ENCODE results near the gene SESN3.

Gene SESN3

GRCh38 chr11:95241681-95242081, 10.7 kb upstream of the SESN3 start:
- Histone ChIP-seq H3K27ac (ENCODE audit: low read length, poor library complexity, severe bottlenecking) (peak overlapping the region; percentile 65), H3K23ac (ENCODE audit: low read length in 2 of 2) (no peak overlapping the region), H3K9me3 (ENCODE audit: control insufficient read depth, low read length) (no peaks in the 10 kb centered on the region), H3K18ac (ENCODE audit: low read depth in 1 of 2, low read length in 2 of 2) (peak overlapping the region in 1 of 2 experiments; percentile 49), H3K27me3 (ENCODE audit: control insufficient read depth in 1 of 2, insufficient read depth in 1 of 2, low read length in 2 of 2) (no peaks in the 10 kb centered on the region), H3K36me3 (ENCODE audit: control insufficient read depth in 1 of 2, insufficient read depth in 2 of 2, low read depth in 1 of 2, low read length in 2 of 2) (no peaks in the 10 kb centered on the region), H3K14ac (ENCODE audit: low read length in 2 of 2) (no peak overlapping the region), H4K8ac (ENCODE audit: low read length) (no peak overlapping the region), H2AK5ac (ENCODE audit: low read length, severe bottlenecking) (no peak overlapping the region), H2BK15ac (ENCODE audit: low read depth, poor library complexity, severe bottlenecking) (no peak overlapping the region), H3K4ac (ENCODE audit: low read depth in 1 of 2, low read length in 2 of 2) (peak overlapping the region in 1 of 2 experiments; percentile 58), H2AFZ (ENCODE audit: low read depth, low read length) (no peak overlapping the region), H3K4me3 (ENCODE audit: insufficient read depth in 1 of 2, low read depth in 1 of 2, low read length in 2 of 2) (peak overlapping the region in 1 of 2 experiments; percentile 73), H3K4me2 (ENCODE audit: low read length, poor library complexity, severe bottlenecking) (no peak overlapping the region), H2BK5ac (ENCODE audit: low read depth, low read length, poor library complexity, severe bottlenecking) (no peak overlapping the region), H2BK120ac (ENCODE audit: low read depth, low read length) (no peak overlapping the region), H2BK12ac (ENCODE audit: low read length in 2 of 2) (no peak overlapping the region), H4K91ac (ENCODE audit: low read length) (no peak overlapping the region), H3K79me1 (replicated peaks; ENCODE audit: low read length, poor library complexity, severe bottlenecking) (no peaks in the 10 kb centered on the region), H3K9ac (ENCODE audit: low read length) (peak overlapping the region; percentile 79), H3K4me1 (ENCODE audit: control insufficient read depth, insufficient read depth, low read depth, low read length) (no peaks in the 10 kb centered on the region)
- no peak for DNase-seq
- WGBS: 91% methylated on average over 5 of the region's 5 CpGs

DNA sequence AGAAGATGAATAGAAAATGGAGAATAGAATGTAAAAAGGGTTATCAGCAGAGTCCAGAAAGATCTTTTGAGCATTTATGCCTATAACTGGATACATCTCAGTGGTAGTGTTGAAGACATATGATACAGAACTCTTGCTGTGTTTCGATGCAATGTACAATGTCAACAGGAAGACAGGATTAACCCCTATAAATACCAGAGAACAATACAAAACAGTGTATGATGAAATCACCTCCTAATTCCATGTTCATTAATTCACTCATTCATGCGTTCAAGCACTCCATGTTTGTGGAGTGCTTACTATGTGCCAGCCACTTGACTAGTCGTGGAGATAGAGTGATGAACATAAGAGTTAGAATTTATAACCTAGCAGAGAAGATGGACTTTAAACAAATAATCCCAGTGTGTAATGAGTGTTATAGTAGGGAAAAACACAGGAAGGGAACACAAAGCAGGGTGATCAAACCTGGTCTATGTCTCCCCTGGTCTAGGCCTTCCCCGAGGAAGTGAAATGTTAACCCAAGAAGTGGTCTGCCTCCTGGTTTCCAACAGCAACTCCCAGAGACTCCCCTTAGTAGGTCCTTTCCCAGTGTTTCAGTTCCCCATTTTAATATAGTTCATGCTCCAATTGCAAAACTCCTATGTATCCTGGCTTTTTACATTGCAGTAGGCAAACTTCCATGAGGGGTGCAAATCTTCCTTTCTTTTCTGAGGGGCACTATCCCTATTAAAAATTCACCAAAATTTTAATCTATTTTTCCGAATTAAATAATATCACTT, 9.1 kb upstream of the SESN3 start:
- no peak overlapping the region for H2BK12ac ChIP-seq (ENCODE audit: low read length in 2 of 2)
- WGBS: 84% methylated on average over 5 of the region's 5 CpGs

DNA sequence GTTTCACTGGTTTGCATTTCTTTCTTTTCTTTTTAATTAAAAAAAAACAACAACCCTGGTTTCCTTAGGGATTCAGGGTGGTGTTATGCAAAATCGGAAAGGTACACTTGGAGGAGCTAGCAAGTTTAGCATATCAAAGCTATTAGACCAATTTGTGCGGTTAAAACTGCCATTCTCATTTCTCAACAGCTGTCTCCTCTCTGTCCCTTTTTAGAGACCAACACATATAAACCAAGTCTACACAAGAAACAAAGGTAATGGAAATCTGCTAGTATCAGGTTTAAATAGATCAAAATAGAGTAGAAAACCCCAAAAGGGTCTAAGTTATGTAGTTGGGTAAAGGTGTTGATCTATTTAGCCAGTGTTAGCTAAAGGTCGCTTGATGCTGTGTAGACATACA, 1.7 kb upstream of the SESN3 start:
- Histone ChIP-seq H4K91ac (ENCODE audit: low read length) (no peak overlapping the region), H3K9ac (ENCODE audit: low read length) (peak overlapping the region; percentile 91), H3K18ac (ENCODE audit: low read depth in 1 of 2, low read length in 2 of 2) (peak overlapping the region in 1 of 2 experiments; percentile 33), H3K23ac (ENCODE audit: low read length in 2 of 2) (no peak overlapping the region), H2BK12ac (ENCODE audit: low read length in 2 of 2) (no peak overlapping the region), H3K14ac (ENCODE audit: low read length in 2 of 2) (no peak overlapping the region), H3K9me3 (ENCODE audit: control insufficient read depth, low read length) (no peaks in the 10 kb centered on the region), H2BK120ac (ENCODE audit: low read depth, low read length) (no peak overlapping the region), H3K27ac (ENCODE audit: low read length, poor library complexity, severe bottlenecking) (peak overlapping the region; percentile 99), H2AFZ (ENCODE audit: low read depth, low read length) (no peak overlapping the region), H4K8ac (ENCODE audit: low read length) (no peak overlapping the region), H3K27me3 (ENCODE audit: control insufficient read depth in 1 of 2, insufficient read depth in 1 of 2, low read length in 2 of 2) (no peaks in the 10 kb centered on the region), H2BK5ac (ENCODE audit: low read depth, low read length, poor library complexity, severe bottlenecking) (no peak overlapping the region), H2BK15ac (ENCODE audit: low read depth, poor library complexity, severe bottlenecking) (no peak overlapping the region), H3K4ac (ENCODE audit: low read depth in 1 of 2, low read length in 2 of 2) (peak overlapping the region in 1 of 2 experiments; percentile 67), H3K79me1 (replicated peaks; ENCODE audit: low read length, poor library complexity, severe bottlenecking) (no peaks in the 10 kb centered on the region), H3K36me3 (ENCODE audit: control insufficient read depth in 1 of 2, insufficient read depth in 2 of 2, low read depth in 1 of 2, low read length in 2 of 2) (no peaks in the 10 kb centered on the region), H2AK5ac (ENCODE audit: low read length, severe bottlenecking) (no peak overlapping the region), H3K4me2 (ENCODE audit: low read length, poor library complexity, severe bottlenecking) (peak overlapping the region; percentile 69), H3K4me3 (ENCODE audit: insufficient read depth in 1 of 2, low read depth in 1 of 2, low read length in 2 of 2) (peak overlapping the region in 1 of 2 experiments; percentile 79), H3K4me1 (ENCODE audit: control insufficient read depth, insufficient read depth, low read depth, low read length) (no peaks in the 10 kb centered on the region)
- no peak for DNase-seq
- 33% methylated on average over 2 of the region's 3 CpGs for WGBS

More for the DNA sequence above, 9.1 kb upstream of the SESN3 start:
- Histone ChIP-seq H4K91ac (ENCODE audit: low read length) (no peak overlapping the region), H2BK15ac (ENCODE audit: low read depth, poor library complexity, severe bottlenecking) (no peak overlapping the region), H3K4me3 (ENCODE audit: insufficient read depth in 1 of 2, low read depth in 1 of 2, low read length in 2 of 2) (no peak overlapping the region), H3K23ac (ENCODE audit: low read length in 2 of 2) (no peak overlapping the region), H3K27me3 (ENCODE audit: control insufficient read depth in 1 of 2, insufficient read depth in 1 of 2, low read length in 2 of 2) (no peaks in the 10 kb centered on the region), H2AFZ (ENCODE audit: low read depth, low read length) (no peak overlapping the region), H2BK120ac (ENCODE audit: low read depth, low read length) (no peak overlapping the region), H3K14ac (ENCODE audit: low read length in 2 of 2) (no peak overlapping the region), H3K79me1 (replicated peaks; ENCODE audit: low read length, poor library complexity, severe bottlenecking) (no peaks in the 10 kb centered on the region), H3K4me1 (ENCODE audit: control insufficient read depth, insufficient read depth, low read depth, low read length) (no peaks in the 10 kb centered on the region), H3K9ac (ENCODE audit: low read length) (no peak overlapping the region), H3K4ac (ENCODE audit: low read depth in 1 of 2, low read length in 2 of 2) (no peak overlapping the region), H4K8ac (ENCODE audit: low read length) (no peak overlapping the region), H3K27ac (ENCODE audit: low read length, poor library complexity, severe bottlenecking) (no peak overlapping the region), H3K9me3 (ENCODE audit: control insufficient read depth, low read length) (no peaks in the 10 kb centered on the region), H3K36me3 (ENCODE audit: control insufficient read depth in 1 of 2, insufficient read depth in 2 of 2, low read depth in 1 of 2, low read length in 2 of 2) (no peaks in the 10 kb centered on the region), H3K18ac (ENCODE audit: low read depth in 1 of 2, low read length in 2 of 2) (no peak overlapping the region), H2BK5ac (ENCODE audit: low read depth, low read length, poor library complexity, severe bottlenecking) (no peak overlapping the region), H3K4me2 (ENCODE audit: low read length, poor library complexity, severe bottlenecking) (no peak overlapping the region), H2AK5ac (ENCODE audit: low read length, severe bottlenecking) (no peak overlapping the region)
- no peak for DNase-seq

GRCh38 chr11:95231881-95232605, 1.0 kb upstream of the SESN3 start:
- Histone ChIP-seq H3K4ac (ENCODE audit: low read depth in 1 of 2, low read length in 2 of 2) (peak overlapping the region in 1 of 2 experiments; percentile 97), H3K4me1 (ENCODE audit: control insufficient read depth, insufficient read depth, low read depth, low read length) (no peaks in the 10 kb centered on the region), H2AFZ (ENCODE audit: low read depth, low read length) (peak overlapping the region; percentile 46), H3K79me1 (replicated peaks; ENCODE audit: low read length, poor library complexity, severe bottlenecking) (no peaks in the 10 kb centered on the region), H3K36me3 (ENCODE audit: control insufficient read depth in 1 of 2, insufficient read depth in 2 of 2, low read depth in 1 of 2, low read length in 2 of 2) (no peaks in the 10 kb centered on the region), H3K23ac (ENCODE audit: low read length in 2 of 2) (peak overlapping the region in 1 of 2 experiments; percentile 96), H3K9me3 (ENCODE audit: control insufficient read depth, low read length) (no peaks in the 10 kb centered on the region), H2AK5ac (ENCODE audit: low read length, severe bottlenecking) (no peak overlapping the region), H3K27me3 (ENCODE audit: control insufficient read depth in 1 of 2, insufficient read depth in 1 of 2, low read length in 2 of 2) (no peaks in the 10 kb centered on the region), H2BK12ac (ENCODE audit: low read length in 2 of 2) (peak overlapping the region; percentile 2 to 82), H2BK15ac (ENCODE audit: low read depth, poor library complexity, severe bottlenecking) (no peak overlapping the region), H3K4me2 (ENCODE audit: low read length, poor library complexity, severe bottlenecking) (peak overlapping the region; percentile 69), H3K4me3 (ENCODE audit: insufficient read depth in 1 of 2, low read depth in 1 of 2, low read length in 2 of 2) (peak overlapping the region; percentile 55 to 79), H2BK120ac (ENCODE audit: low read depth, low read length) (peak overlapping the region; percentile 29), H2BK5ac (ENCODE audit: low read depth, low read length, poor library complexity, severe bottlenecking) (peak overlapping the region; percentile 79), H3K27ac (ENCODE audit: low read length, poor library complexity, severe bottlenecking) (peak overlapping the region; percentile 99), H3K9ac (ENCODE audit: low read length) (peak overlapping the region; percentile 91), H4K8ac (ENCODE audit: low read length) (peak overlapping the region; percentile 83), H3K14ac (ENCODE audit: low read length in 2 of 2) (peak overlapping the region in 1 of 2 experiments; percentile 26), H4K91ac (ENCODE audit: low read length) (peak overlapping the region; percentile 80), H3K18ac (ENCODE audit: low read depth in 1 of 2, low read length in 2 of 2) (peak overlapping the region; percentile 11 to 84)
- WGBS: 4% methylated on average over 32 of the region's 35 CpGs
- peak; percentile 63 for DNase-seq
